ENCODE data around the gene SLC38A2.

DNA sequence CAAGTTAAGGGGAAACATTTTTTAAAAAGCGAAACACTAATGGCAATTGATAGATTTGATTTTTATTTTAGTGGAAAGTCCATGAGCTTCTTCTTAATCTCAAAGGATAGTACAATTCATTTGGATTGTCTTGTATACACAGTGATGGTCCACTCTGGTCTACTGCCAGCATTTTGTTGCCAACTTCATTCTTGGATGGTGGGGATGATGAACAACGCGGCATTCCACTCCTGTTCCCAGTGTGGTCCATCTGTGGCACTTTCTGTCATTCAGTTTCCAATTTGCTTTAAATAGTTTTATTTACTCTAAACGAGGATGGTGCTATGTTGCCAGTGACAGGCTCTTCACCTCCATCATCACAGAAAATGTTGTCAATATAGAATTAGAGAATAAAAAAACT is 40.3 kb upstream of the SLC38A2 start:
- TF ChIP-seq, protein P1, sequence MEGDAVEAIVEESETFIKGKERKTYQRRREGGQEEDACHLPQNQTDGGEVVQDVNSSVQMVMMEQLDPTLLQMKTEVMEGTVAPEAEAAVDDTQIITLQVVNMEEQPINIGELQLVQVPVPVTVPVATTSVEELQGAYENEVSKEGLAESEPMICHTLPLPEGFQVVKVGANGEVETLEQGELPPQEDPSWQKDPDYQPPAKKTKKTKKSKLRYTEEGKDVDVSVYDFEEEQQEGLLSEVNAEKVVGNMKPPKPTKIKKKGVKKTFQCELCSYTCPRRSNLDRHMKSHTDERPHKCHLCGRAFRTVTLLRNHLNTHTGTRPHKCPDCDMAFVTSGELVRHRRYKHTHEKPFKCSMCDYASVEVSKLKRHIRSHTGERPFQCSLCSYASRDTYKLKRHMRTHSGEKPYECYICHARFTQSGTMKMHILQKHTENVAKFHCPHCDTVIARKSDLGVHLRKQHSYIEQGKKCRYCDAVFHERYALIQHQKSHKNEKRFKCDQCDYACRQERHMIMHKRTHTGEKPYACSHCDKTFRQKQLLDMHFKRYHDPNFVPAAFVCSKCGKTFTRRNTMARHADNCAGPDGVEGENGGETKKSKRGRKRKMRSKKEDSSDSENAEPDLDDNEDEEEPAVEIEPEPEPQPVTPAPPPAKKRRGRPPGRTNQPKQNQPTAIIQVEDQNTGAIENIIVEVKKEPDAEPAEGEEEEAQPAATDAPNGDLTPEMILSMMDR (IDR thresholded peaks at IDR 0.05; ENCODE audit: insufficient read depth, low read length, poor library complexity, severe bottlenecking), result no peak
- TF ChIP-seq EZH2phosphoT487 (conservative IDR thresholded peaks at IDR 0.05; ENCODE audit: low read length), result no peak

Data from SU-DHL-6 (cell line).